GM12878 (cell line): Measurements from ENCODE around the gene RABEP1. TPM values are rescaled to one million over a fixed set of nuclear protein-coding genes. Genes with fewer than 3 reads are reported as not detected.
A peak's percentile ranks its signal among the peaks of the same experiment; 100 is the strongest.

Experiments used
- ATAC-seq: fragments of 200-7000 bp; cut with Tn5 transposase; 3 replicates; pipeline ENCODE4 v1.9.1; 2020; ENCODE audit warnings: mild to moderate bottlenecking, moderate library complexity
- BruUV-seq: library from RNA; stranded (reverse); fragments of 400-500 nt; replicated peaks from 2 replicates; lab custom pipeline; 2021; lab: Mats Ljungman, UMichigan
- CTCF ChIA-PET: fragments of 300-600 bp; sonication (Branson Sonifier 250); formaldehyde crosslinking; extraction: SDS; loops from one replicate; lab custom pipeline; 2021; ENCODE audit warnings: inconsistent platforms; lab: Yijun Ruan, JAX
- POLR2A ChIA-PET: fragments of 350-600 bp; formaldehyde crosslinking; extraction: SDS; loops from one replicate; lab custom pipeline; 2021; ENCODE audit warnings: inconsistent platforms; lab: Charles Lee
- RAD21 ChIA-PET: fragments of 300-600 bp; sonication (Branson Sonifier 250); formaldehyde crosslinking; loops from one replicate; lab custom pipeline; 2023; ENCODE audit warnings: antibody characterized with exemption; ENCODE audit not compliant: unreplicated experiment; lab: Charles Lee
- SMC1A ChIA-PET: fragments of 300-600 bp; sonication (Branson Sonifier 250); formaldehyde crosslinking; loops from one replicate; lab custom pipeline; 2023; ENCODE audit not compliant: unreplicated experiment, uncharacterized antibody; lab: Charles Lee
- DNase-seq: peaks from one replicate; pipeline ENCODE4 v3.0.0-alpha.2; 2011; ENCODE audit warnings: low read depth, low spot score
- FAIRE-seq: peaks from 3 replicates; lab custom pipeline; 2011; peaks lifted over from hg19 to GRCh38; lab: Jason Lieb, UNC
- H2AFZ ChIP-seq: 2 replicates; pipeline ENCODE4 v1.6.0; 2011; ENCODE audit warnings: low read depth, low read length, control low read depth; ENCODE audit not compliant: control insufficient read depth
- H3K27ac ChIP-seq: 2 replicates; pipeline ENCODE4 v1.5.1; 2011; ENCODE audit warnings: control low read depth; ENCODE audit not compliant: control insufficient read depth, insufficient read depth
- H3K27me3 ChIP-seq, 2 experiments: replicated peaks in 1 of 2; 2 replicates each; pipeline versions ENCODE4 v1.6.0 to v1.6.1; 2011; ENCODE audit warnings: low read length in 1 of 2; ENCODE audit not compliant: control insufficient read depth in 2 of 2, insufficient read depth in 2 of 2
- H3K36me3 ChIP-seq, 2 experiments: 2 replicates each; pipeline ENCODE4 v1.5.1; 2011; ENCODE audit warnings: low read length in 1 of 2; ENCODE audit not compliant: control insufficient read depth in 2 of 2, insufficient read depth in 2 of 2
- H3K4me1 ChIP-seq: 2 replicates; pipeline ENCODE4 v1.6.1; 2011; ENCODE audit warnings: mild to moderate bottlenecking, low read length, moderate library complexity, mixed read lengths; ENCODE audit not compliant: control insufficient read depth, insufficient read depth
- H3K4me2 ChIP-seq: 2 replicates; pipeline ENCODE4 v1.6.0; 2011; ENCODE audit warnings: control low read depth; ENCODE audit not compliant: control insufficient read depth, insufficient read depth
- H3K4me3 ChIP-seq: fragments of 200-600 bp; sonication (generic); 2 replicates; pipeline ENCODE4 v1.5.1; 2016
- H3K79me2 ChIP-seq: 2 replicates; pipeline ENCODE4 v1.6.0; 2011; ENCODE audit warnings: low read length; ENCODE audit not compliant: control insufficient read depth, insufficient read depth
- H3K9ac ChIP-seq: 2 replicates; pipeline ENCODE4 v1.8.0; 2011; ENCODE audit warnings: low read length, control low read depth, mixed read lengths; ENCODE audit not compliant: control insufficient read depth, insufficient read depth
- H3K9me3 ChIP-seq: replicated peaks from 3 replicates; pipeline ENCODE4 v1.5.1; 2011; ENCODE audit warnings: mild to moderate bottlenecking, low read length; ENCODE audit not compliant: control insufficient read depth, insufficient read depth
- H4K20me1 ChIP-seq: 2 replicates; pipeline ENCODE4 v1.6.0; 2011; ENCODE audit not compliant: control insufficient read depth, insufficient read depth
- CBX5 ChIP-seq: sonication (generic); IDR thresholded peaks from 2 replicates; pipeline ENCODE4 v1.6.1; 2016; ENCODE audit warnings: low read depth, moderate library complexity, mild to moderate bottlenecking, inconsistent platforms
- EGR1 ChIP-seq, 2 experiments: IDR thresholded peaks; 1 replicate in 1 of 2; 2 replicates in 1 of 2; pipeline ENCODE4 v1.6.1; 2011 to 2012; ENCODE audit warnings: low read depth in 2 of 2, low read length in 2 of 2, borderline replicate concordance in 1 of 2, mild to moderate bottlenecking in 1 of 2, moderate library complexity in 1 of 2
- NR2C2 ChIP-seq: IDR thresholded peaks from 2 replicates; pipeline ENCODE4 v1.6.1; 2011; ENCODE audit warnings: borderline replicate concordance, low read depth; ENCODE audit not compliant: control insufficient read depth, insufficient read length
- POU2F2 ChIP-seq: IDR thresholded peaks from 3 replicates; pipeline ENCODE4 v1.6.1; 2011; ENCODE audit warnings: low read depth, mild to moderate bottlenecking, low read length, borderline replicate concordance
- RBBP5 ChIP-seq: fragments of 200-600 bp; sonication (generic); conservative IDR thresholded peaks from 2 replicates; pipeline ENCODE4 v1.6.1; 2016
- SMARCA5 ChIP-seq: fragments of 450-650 bp; IDR thresholded peaks from 2 replicates; pipeline ENCODE4 v1.6.1; 2017; ENCODE audit warnings: mild to moderate bottlenecking
- SP1 ChIP-seq: IDR thresholded peaks from one replicate; pipeline ENCODE4 v1.6.1; 2011; ENCODE audit warnings: low read depth, low read length
- SPI1 ChIP-seq: IDR thresholded peaks from 2 replicates; pipeline ENCODE4 v1.6.1; 2011; ENCODE audit warnings: low read depth, mild to moderate bottlenecking, low read length, moderate library complexity, borderline replicate concordance; ENCODE audit not compliant: insufficient read depth
- TBL1XR1 ChIP-seq: IDR thresholded peaks from 2 replicates; pipeline ENCODE4 v1.6.1; 2012; ENCODE audit warnings: low read depth, low read length, improper control_type of control experiment
- ZNF384 ChIP-seq: IDR thresholded peaks from 2 replicates; pipeline ENCODE4 v1.6.1; 2012; ENCODE audit warnings: low read depth, mild to moderate bottlenecking, low read length, improper control_type of control experiment, borderline replicate concordance
- ZSCAN29 ChIP-seq: fragments of 450-650 bp; IDR thresholded peaks from 2 replicates; pipeline ENCODE4 v1.6.1; 2017; ENCODE audit warnings: mild to moderate bottlenecking, moderate library complexity
- WGBS: methylation state at CpG from one replicate; pipeline ENCODE4 v1.1.6; 2016; ENCODE audit warnings: low lambda C conversion rate; ENCODE audit not compliant: insufficient replicate concordance, insufficient coverage; ENCODE audit errors: missing lambda C conversion rate; 5-methylcytosine and 5-hydroxymethylcytosine counted together
- in situ Hi-C: fragments of 300-500 bp; cut with MboI; formaldehyde crosslinking; loops from 9 replicates; pipeline ENCODE4 v1.14.3; 2018; ENCODE audit warnings: mixed read lengths
- intact Hi-C: fragments of 100-400 bp; cut with micrococcal nuclease; formaldehyde crosslinking; loops from one replicate; pipeline ENCODE4 v1.14.2; 2022; ENCODE audit not compliant: unreplicated experiment
- polyA plus RNA-seq, 11 experiments: library from polyadenylated mRNA; depleted of rRNA in 4 of 11; unstranded in 6 of 11; stranded (reverse) in 5 of 11; fragments of >200 nt; fragmentation: Nextera tagmentation in 4 of 11; fragmentation: Illumina TruSeq in 1 of 11; extraction: Ambion mirVana in 4 of 11; extraction: Trizol in 1 of 11; gene quantifications; 1 replicate in 1 of 11; 2 replicates in 10 of 11; pipeline versions ENCODE4 v1.2.1 to v1.2.3, GENCODE V29; 2011 to 2016; ENCODE audit warnings: inconsistent platforms in 2 of 11, missing spikeins in 2 of 11, low read depth in 1 of 11
- total RNA-seq, 4 experiments: library from RNA; depleted of rRNA in 3 of 4; stranded (reverse); fragments of >200 nt in 3 of 4; fragmentation: Illumina TruSeq in 1 of 4; extraction: Trizol in 1 of 4; gene quantifications; 2 replicates each; pipeline versions ENCODE4 v1.2.1 to v1.2.3, GENCODE V29; 2013 to 2021
- TF ChIP-seq, protein P1 (sequence below): fragments of 150-350 bp; IDR thresholded peaks from 2 replicates; pipeline ENCODE4 v1.6.1; 2016; ENCODE audit warnings: low read depth, low read length
- TF ChIP-seq, protein P2 (sequence below): fragments of 450-650 bp; IDR thresholded peaks from 2 replicates; pipeline ENCODE4 v1.6.1; 2014; ENCODE audit warnings: mild to moderate bottlenecking
- TF ChIP-seq, protein P3 (sequence below): fragments of 450-650 bp; IDR thresholded peaks from 2 replicates; pipeline ENCODE4 v1.6.1; 2017; ENCODE audit warnings: mild to moderate bottlenecking, moderate library complexity

The RABEP1 gene
- total and polyA plus RNA-seq, 10 of the 15 experiments (the other 5 are each of a cell fraction or from before 2014, with no cell fraction given), result 13.4 to 71.4 (median 59.8) TPM

DNA sequence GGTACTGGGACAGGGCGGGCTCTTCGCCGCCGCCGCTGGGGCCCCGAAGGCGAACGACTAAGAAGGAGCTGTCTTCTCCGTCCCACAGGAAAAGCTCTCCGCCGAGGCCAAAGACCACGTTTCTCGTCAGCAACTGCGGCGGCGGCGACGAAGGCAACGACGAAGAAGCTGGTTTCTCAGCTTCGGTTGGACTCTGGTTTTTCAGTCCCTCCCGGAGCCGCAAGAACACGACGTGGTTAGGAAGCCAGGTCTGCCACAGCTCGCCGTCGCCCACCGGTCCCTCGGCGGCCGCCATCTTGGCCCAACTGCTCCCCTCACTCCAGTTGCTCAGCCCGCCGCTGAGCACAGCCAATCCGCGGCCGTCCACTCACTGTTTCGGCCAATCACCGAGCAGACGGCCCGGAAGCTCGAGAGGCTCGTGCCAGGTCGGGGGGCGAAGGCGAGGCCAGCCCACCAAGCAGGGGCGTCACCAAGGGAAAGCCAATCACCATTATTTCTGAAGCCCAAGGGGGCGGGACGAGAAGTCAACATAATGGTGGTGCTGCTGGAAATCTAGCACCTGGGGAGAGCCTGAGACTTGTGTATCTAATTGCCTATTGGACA is 137.4 kb downstream of the RABEP1 start, which contains the start of gene NUP88:
TSS of gene NUP88 (minus strand) at position 307 of the 603 bp plus-strand sequence. CDS start at position 295, 12 bp downstream.
- in situ Hi-C loops, result no loop called here
- ChIA-PET RAD21 (interaction anchor here (0.7 to 3.7 kb wide), 11 partner anchors 9 to 228 kb away, joined by 3 to 15 read pairs (median 3); partner anchors contain the start of genes C1QBP and ZNF594), CTCF (interaction anchor here (0.8 to 3.5 kb wide), 5 partner anchors 9 to 171 kb away, joined by 3 to 23 read pairs (median 4); partner anchors contain the start of genes C1QBP and RABEP1), POLR2A (interaction anchor here (0.6 to 2.0 kb wide), 14 partner anchors 9 to 453 kb away, joined by 3 to 13 read pairs (median 4); partner anchors contain the start of genes C1QBP, DERL2 and MIS12), SMC1A (interaction anchor here (0.7 to 1.5 kb wide), 7 partner anchors 18 to 183 kb away, joined by 3 to 5 read pairs (median 3); no protein-coding TSS in a partner anchor)
- BruUV-seq, result no TSS peak
- H4K20me1 ChIP-seq, result no peaks in the 10 kb centered on the region
- H3K36me3 ChIP-seq, result peaks cover 0 to 33% of the 10 kb centered on the region in 2 experiments; a peak in 3 of 4 replicates
- H3K4me3 ChIP-seq, result peak within 1 kb of the TSS; percentile 87
- peak within 1 kb of the TSS; percentile 100 for H2AFZ ChIP-seq
- H3K4me2 ChIP-seq, result peak within 1 kb of the TSS; percentile 61
- H3K27me3 ChIP-seq, result no peaks in the 10 kb centered on the region
- peak; percentile 96 for ATAC-seq
- DNase-seq, result peak; percentile 94
- intact Hi-C loops, result no loop called here
- peaks cover 15% of the 10 kb centered on the region for H3K4me1 ChIP-seq
- peak within 1 kb of the TSS; percentile 100 for H3K9ac ChIP-seq
- H3K9me3 ChIP-seq, result no peaks in the 10 kb centered on the region
- H3K27ac ChIP-seq, result peak within 1 kb of the TSS; percentile 100
- no peak for FAIRE-seq
- WGBS, result under 1% methylated on average over 48 of the region's 49 CpGs
- H3K79me2 ChIP-seq, result peaks cover 69% of the 10 kb centered on the region
- TF ChIP-seq TBL1XR1 (0 out of 2 replicates have a peak, but pooled peaks have one; percentile 12), SPI1 (no peak), ZNF384 (no peak), ZSCAN29 (no peak), RBBP5 (no peak), CBX5 (no peak), SMARCA5 (peak; percentile 14; the same call in 1 of the 2 replicates), NR2C2 (no peak), POU2F2 (peak; percentile 50; the same call in 2 of the 3 replicates), EGR1 (IDR thresholded peaks at IDR 0.05; ENCODE audit: borderline replicate concordance in 1 of 2, low read depth in 2 of 2, low read length in 2 of 2) (peak in 1 of 2 experiments; percentile 61; a peak in 1 of 3 replicates), SP1 (peak; percentile 90)
- TF ChIP-seq, protein P1, sequence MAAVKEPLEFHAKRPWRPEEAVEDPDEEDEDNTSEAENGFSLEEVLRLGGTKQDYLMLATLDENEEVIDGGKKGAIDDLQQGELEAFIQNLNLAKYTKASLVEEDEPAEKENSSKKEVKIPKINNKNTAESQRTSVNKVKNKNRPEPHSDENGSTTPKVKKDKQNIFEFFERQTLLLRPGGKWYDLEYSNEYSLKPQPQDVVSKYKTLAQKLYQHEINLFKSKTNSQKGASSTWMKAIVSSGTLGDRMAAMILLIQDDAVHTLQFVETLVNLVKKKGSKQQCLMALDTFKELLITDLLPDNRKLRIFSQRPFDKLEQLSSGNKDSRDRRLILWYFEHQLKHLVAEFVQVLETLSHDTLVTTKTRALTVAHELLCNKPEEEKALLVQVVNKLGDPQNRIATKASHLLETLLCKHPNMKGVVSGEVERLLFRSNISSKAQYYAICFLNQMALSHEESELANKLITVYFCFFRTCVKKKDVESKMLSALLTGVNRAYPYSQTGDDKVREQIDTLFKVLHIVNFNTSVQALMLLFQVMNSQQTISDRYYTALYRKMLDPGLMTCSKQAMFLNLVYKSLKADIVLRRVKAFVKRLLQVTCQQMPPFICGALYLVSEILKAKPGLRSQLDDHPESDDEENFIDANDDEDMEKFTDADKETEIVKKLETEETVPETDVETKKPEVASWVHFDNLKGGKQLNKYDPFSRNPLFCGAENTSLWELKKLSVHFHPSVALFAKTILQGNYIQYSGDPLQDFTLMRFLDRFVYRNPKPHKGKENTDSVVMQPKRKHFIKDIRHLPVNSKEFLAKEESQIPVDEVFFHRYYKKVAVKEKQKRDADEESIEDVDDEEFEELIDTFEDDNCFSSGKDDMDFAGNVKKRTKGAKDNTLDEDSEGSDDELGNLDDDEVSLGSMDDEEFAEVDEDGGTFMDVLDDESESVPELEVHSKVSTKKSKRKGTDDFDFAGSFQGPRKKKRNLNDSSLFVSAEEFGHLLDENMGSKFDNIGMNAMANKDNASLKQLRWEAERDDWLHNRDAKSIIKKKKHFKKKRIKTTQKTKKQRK, result no peak
- TF ChIP-seq, protein P2, sequence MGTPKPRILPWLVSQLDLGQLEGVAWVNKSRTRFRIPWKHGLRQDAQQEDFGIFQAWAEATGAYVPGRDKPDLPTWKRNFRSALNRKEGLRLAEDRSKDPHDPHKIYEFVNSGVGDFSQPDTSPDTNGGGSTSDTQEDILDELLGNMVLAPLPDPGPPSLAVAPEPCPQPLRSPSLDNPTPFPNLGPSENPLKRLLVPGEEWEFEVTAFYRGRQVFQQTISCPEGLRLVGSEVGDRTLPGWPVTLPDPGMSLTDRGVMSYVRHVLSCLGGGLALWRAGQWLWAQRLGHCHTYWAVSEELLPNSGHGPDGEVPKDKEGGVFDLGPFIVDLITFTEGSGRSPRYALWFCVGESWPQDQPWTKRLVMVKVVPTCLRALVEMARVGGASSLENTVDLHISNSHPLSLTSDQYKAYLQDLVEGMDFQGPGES, result peak; percentile 77; the same call in 1 of the 2 replicates
- TF ChIP-seq, protein P3, sequence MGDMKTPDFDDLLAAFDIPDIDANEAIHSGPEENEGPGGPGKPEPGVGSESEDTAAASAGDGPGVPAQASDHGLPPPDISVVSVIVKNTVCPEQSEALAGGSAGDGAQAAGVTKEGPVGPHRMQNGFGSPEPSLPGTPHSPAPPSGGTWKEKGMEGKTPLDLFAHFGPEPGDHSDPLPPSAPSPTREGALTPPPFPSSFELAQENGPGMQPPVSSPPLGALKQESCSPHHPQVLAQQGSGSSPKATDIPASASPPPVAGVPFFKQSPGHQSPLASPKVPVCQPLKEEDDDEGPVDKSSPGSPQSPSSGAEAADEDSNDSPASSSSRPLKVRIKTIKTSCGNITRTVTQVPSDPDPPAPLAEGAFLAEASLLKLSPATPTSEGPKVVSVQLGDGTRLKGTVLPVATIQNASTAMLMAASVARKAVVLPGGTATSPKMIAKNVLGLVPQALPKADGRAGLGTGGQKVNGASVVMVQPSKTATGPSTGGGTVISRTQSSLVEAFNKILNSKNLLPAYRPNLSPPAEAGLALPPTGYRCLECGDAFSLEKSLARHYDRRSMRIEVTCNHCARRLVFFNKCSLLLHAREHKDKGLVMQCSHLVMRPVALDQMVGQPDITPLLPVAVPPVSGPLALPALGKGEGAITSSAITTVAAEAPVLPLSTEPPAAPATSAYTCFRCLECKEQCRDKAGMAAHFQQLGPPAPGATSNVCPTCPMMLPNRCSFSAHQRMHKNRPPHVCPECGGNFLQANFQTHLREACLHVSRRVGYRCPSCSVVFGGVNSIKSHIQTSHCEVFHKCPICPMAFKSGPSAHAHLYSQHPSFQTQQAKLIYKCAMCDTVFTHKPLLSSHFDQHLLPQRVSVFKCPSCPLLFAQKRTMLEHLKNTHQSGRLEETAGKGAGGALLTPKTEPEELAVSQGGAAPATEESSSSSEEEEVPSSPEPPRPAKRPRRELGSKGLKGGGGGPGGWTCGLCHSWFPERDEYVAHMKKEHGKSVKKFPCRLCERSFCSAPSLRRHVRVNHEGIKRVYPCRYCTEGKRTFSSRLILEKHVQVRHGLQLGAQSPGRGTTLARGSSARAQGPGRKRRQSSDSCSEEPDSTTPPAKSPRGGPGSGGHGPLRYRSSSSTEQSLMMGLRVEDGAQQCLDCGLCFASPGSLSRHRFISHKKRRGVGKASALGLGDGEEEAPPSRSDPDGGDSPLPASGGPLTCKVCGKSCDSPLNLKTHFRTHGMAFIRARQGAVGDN, result peak; percentile 14; the same call in 1 of the 2 replicates
